Hypothalamus (tissue), 51 donors: Measurements from ENCODE around the gene GABRR2.

ENCODE experiments used
- DNase-seq, 51 donors: peaks; one replicate each; lab custom pipeline; 2025; lab: John Stamatoyannopoulos, UW

GABRR2 gene

DNA sequence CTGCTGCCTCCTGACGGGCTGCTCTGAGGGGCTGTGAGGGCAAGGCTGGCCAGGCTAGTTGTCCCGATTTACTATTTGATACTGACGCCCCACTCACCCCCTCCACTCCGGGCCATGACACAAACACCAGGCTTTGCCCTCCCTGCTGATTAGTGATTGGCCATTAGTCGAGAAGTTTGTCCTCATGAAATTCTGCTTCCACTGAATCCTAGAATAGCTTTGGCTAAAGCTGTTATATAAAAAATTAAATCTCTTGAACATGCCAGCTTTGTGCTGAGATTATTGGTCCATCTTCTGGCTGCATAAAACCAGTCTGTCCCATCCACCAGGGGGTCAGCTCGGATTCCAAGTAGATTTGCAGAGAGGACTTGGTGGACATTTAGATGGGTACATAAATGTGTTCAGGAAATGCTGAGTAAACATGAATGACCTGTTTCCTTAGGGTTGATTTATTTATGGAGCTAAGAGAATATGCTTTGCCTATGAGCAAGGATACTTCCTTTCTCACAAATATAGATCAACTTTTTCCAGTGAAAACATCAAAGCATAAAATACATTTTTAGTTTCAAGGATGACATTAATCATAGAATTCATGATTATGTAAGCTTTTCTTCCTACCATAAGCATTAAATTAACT, at the start of gene GABRR2:
TSS of gene GABRR2 (minus strand) at position 51 of the 637 bp plus-strand sequence. CDS start 134 bp downstream, outside the sequence.
- DNase-seq, result no peak

DNA sequence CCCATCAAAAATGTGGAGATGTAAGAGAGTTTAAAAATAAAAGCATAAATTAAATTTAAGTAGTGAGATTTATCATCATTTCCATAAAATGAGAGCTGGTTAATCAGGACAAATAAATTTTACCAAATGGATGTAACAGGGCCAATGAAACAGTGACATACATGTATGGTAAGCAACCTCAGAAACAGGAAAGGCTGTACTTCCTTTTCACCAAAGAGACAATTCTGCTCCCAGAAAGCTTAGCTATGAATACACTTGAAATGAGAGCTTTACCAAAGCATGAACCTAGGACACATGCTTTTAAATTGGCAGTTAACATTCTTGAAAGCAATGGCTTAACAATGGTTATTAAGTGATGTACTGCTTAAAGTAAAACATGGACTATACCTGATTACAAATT, 49.5 kb upstream of the GABRR2 start:
- no peak for DNase-seq

DNA sequence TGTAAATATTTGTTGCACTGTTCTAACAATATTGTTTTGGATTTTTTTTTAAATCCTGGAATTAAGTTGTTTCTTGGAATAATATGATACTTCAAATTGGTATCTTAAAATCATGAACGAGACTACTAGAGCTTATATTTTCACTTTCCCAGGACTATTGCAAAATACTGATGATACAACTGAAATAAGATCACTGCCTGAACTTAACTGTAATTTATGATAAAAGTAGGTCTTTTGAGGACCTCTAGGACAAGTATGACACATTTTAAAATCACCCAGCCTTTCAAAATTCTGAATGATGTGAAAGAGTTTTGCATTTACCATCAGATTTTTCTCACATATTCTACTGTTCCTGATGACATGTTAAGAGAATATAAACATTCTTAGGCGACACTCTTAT, 46.1 kb upstream of the GABRR2 start:
- no peak for DNase-seq

DNA sequence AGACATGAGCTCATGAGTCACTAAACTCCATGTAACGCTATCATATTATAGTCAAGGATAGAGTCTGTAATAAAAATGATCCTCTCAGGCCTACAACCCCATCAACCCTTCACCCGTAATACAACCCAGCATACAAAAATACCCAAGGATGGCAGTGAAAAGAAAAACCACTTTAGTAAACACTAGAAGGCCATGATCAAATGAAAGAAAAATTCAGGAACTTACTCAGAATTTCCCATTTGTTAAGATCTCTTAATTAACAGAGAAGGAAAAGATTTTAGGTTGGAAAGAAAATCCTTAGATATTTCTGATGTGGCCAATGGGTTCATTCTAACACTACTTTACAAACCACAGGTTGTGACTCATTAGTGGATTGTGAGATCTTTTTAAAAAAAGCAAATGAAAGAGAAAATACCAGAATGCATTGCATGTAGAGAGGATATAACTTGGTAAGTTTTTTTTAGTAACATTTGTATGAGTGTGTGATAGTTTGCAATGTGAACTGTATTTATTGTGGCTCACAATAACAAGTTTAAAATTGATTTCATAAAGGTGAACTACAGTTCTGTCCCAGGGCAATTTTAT, 45.4 kb upstream of the GABRR2 start:
- no peak for DNase-seq

DNA sequence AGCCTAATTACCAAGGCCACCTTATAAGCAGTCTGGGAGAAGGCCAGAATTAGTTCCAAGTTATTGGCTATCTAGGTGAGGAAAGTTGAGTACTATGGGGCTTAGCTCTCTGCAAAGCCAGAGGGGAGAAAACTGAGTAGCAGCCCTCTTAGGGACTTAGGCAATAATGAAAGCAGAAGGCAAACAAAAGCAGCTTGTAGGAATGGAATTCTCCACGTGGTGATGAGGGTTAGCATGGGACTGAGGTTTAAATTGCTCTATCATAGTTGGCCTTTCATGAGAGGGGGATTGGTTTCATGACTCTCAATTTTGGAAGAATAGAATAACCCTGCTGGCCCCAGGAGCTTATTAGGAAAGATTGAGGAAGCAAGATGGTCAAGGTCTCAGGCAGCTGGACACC, 44.5 kb upstream of the GABRR2 start:
- no peak for DNase-seq

DNA sequence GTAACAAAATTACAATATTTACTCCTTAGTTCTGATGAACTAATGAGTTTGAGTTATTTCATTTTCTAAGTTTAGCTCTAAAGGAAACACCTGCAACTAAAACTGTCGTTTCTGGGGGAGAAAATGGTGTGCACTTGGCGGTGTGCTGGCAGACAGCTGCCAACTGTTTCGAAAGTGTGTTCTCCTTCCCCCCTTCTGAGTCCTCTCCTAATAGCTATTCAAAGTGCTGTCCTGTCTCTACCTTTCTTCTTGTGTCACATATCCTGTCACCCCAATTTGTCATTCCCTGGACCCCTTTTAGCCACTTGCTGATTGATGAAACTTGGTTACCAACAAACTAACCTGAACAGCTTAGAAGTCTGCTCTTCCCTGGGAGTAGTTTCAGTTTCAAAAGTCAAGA, 42.3 kb upstream of the GABRR2 start:
- no peak for DNase-seq

DNA sequence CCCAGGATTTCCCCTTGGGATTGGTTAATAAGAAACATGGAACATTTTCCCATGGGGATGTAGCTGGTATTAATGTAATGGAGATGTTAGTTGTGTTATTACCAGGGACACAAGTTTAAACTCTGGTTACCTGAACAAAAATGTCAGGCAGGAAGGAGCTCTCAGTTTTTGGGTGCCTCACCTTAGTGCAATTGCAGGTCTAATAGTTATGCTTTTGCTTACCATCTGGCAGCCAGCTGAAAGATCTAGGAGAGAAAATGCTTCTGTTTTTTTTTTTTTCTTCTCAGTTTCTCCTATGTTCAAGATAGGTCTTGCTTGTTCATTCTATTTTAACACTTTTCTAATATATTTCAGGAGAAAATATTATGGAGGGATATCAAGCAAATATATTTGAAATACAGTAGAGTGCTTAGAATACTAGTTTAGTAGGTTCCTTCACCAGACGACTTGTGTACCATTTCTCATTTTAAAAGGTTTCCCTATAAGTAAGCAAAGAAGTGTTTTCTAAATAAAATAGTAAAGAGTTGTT, 41.6 kb upstream of the GABRR2 start:
- no peak for DNase-seq

DNA sequence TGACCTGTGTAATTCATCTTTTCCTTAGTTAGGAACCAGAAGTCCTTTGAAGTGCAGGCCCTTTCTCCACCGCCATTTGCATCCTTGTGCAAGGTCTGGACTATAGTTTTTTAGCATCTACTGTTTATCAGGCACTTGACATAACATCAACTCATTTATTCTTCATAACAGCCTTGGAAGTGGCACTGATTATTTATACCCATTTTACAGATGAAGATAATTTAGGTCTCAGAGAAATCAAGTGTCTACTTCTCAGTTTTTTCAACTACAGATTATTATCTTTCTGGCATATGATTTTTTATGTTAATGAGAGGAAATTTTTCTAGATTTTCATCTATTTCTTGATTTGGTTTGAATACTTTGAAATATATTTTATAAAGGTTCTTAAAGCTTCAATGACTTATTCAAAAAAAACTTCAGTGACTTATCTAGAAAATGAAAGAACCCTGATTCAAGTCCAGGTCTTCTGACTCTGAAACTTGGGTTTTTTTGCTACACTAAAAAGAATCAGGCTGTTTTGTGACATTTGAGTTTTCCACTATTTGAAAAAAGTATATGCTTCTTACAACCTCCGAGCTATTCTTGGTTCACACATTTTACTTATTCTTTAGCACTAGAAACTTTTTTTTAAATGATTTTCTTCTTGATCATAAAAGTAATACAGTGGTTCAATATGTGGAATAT, 40.6 kb upstream of the GABRR2 start:
- no peak for DNase-seq

DNA sequence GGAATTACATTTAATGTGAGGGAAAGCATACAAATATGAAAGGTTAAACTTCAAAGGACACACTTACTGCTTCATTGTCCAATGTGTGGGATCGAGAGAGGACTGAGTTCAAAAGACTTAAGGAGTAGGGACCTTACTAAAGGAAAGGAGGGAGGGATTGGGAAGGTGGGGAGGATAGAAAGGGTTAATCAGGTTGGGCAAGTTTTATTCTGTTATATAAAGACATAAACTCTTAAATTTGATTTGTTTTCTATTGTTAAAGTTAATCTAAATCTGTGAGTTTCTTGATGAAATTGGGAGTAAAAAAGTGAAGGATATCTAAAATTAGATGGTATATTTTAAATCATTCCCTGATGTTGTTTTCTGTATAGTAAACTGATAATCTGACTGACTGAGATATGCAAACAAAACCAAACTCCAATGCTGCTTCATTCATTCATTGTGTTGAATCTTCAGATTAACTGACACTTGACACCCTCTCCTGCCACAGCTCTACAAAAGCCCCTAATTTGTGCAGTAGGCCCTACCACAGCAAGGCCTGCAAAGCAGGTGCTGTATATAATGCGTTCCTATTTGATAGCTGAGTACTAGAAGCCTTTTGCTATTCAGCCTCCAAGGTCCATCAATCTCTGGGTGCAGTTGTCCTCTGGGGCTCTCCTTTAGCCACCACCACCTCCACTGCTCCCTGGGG, 38.7 kb upstream of the GABRR2 start:
- no peak for DNase-seq

DNA sequence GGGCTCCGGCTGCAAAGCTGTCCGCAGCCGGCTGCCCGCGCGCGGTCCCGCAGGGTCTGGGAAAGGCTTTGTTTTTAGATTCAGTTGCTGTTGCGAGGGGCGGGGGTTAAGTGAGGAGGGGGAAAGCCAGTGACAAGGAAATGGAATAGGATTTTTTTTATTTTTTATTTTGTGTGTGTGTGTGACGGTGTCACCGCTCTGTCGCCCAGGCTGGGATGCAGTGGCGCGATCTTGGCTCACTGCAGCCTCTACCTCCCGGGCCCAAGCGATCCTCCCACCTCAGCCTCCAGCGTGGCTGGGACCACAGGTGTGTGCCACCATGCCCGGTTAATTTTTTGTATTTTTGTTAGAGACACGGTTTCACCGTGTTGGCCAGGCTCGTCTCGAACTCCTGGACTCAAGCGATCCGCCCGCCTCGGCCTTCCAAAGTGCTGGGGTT, 38.0 kb upstream of the GABRR2 start:
- peak in 1 of 51 donors; percentile 52 for DNase-seq

DNA sequence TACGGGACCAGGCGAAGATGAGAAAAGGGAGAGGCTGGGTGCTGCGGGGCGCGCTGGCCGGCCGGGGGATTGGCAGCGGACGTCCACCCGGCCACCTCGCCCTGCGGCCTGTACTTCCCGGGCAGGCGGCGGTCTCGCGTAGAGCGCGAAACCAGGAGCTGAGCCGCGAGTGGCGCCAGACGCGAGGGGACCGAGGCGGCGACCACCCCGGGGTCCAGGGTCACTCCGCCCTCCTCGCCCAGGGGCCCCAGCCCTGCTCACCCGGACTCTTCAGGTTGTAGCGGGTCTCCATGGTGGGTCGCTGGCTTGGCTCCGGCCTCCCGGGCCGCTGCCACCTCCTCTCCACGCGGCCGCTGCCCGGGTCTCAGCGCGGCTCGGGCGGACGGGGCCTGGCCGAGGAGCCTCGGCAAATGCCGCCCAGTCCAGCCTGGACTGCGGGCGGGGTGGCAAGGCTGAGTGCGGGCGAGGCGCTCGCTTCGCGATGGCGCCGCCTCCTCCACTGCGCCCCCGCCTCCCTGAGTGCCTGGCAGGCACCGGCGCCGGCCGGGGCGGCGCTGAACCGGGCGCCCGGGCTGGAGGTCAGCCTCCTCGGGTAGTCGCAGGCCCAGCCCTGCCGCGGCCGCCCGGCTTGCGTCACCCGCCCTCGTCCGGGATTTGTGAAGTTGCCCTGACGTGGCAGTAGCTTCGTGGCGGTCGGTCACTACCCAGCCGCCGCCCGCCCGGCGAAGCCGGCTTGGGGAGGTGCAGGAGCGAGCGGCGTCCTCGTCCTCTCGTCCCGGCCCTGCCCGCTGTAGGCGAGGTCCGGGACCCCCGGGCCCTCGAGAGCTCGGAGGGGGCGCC, 37.4 kb upstream of the GABRR2 start, which contains the start of gene UBE2J1:
TSS of gene UBE2J1 (minus strand) at position 445 of the 840 bp plus-strand sequence. CDS start at position 292, 153 bp downstream.
- DNase-seq, result peak; percentile 36 to 91 (median 85)

DNA sequence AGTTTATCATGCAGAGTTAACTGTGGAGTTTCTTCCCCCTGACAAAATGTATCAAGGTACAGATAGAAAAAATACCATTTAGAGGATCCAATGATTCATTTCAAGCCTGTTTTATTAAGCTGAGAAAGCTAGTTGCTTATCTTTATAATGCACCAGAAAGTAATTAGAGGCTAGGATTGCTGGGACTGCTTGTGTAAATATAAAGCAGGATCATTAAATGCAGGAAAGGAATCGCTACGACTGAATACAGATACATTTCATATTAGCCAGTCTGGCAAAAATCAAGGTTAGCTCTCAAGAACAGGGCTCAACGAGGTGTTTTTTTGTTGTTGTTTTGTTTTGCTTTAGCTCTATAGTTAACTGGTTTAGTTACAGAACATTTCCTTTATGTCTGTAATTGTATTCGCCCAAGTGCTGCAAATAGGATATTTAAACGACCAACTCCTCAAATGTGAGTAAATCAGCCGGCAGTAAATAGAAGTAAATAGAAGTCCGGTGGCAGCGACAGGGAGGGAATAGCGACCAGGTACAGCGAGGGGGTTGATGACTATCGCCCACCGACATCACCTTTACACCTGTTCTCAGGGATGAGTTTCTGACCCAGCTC, 36.7 kb upstream of the GABRR2 start:
- DNase-seq, result peak in 2 of 51 donors; percentile 72 to 75

DNA sequence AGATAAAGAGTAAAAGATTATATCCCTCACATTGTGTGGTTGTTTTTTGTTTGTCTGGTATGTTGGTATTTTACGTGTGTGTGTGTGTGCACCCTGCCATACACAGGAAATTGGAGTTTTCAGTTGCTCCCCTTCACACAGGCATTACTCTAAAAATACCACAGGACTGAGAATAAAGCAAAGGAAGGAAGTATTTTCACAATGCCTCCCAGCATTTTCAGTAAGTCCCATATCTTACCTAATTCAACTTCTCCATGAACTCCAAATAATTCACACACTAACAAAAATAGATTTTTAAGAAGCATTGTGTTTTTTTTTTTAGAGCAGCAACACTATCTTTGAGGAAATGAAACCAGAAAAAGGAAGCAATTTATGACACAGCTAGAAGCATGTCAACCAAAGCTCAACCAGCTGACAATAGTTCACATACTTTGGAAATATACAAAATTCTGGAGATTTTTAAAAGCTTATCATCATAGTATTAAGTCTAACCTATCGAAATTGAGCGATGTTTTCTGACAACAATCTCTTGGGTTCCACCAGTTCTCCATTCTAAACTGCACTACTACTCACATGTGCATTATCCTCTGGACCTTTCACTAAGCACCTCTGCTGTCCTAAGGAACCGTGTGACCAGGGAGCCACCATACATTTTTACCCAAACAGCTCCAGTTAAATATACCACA, 35.3 kb upstream of the GABRR2 start:
- no peak for DNase-seq

DNA sequence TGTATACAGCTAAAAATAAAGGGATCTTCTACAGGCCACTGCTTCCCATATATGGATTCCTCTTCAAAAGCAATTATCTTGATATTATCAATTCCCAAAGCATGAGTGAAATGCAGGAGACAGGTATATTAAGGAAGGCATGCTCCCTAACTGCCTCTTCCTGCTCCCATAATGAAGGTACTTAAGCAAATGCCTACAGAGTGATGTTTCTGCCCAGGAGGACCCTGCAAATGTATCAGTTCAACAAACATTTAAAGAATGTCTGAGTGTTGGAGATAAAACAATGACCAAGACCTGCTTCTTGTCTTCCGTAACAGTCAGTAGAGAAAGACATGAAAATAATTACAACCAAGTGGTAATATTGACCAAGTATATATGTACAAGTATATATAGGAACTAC, 33.3 kb upstream of the GABRR2 start:
- DNase-seq, result no peak

DNA sequence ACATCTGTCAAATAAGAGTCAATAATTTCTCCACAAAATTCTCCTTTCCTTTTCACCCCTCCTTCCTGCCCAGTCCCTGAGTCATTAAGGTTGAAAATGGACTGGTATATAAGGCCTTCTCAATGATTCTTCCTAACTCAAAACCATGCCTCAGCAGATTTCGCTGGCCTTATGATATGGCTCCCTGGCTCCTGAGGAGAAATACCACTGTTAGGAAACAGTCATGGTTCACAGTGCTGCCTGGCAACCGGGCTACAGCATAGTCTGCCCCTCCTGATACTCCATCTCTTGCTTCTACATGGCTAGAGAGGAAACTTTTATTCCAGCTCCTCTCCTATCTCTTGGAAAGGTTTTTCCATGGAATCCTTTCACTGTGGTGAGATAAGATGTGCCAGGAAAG, 32.7 kb upstream of the GABRR2 start:
- no peak for DNase-seq

DNA sequence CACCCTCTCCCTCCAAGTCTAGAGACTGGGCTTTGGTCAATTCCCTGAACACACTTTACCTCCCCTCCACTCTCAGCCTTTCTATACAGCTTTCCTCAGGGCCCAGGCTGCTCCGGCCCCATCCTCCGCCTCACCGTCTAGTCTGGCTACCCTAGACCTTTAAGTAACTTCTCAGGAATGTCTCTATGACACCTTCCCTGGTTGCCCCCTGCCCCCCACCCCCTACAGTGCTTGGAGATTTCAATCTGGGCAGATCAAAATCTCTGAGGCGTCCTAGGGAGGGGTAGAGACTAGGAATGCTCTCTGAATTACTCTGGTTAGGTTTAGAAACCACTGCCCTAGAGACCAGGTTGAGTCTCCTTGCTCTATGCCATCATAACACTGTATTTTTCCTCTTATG, 31.3 kb upstream of the GABRR2 start:
- DNase-seq, result no peak

DNA sequence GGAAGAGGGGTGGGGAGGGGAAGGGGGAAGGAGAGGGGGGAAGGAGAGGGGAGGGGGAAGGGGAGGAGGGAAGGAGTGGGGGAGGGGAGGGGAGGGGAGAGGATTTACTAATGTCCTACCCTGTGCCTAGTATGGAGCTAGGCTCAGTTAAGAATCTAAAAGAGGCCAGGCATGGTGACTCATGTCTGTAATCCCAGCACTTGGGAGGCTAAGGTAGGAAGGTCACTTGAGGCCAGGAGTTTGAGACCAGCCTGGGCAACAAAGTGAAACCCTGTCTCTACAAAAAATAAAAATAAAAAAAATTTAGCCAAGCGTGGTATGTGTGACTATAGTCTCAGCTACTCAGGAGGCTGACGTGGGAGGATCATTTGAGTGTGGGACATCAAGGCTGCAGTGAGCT, 24.5 kb upstream of the GABRR2 start:
- no peak for DNase-seq

DNA sequence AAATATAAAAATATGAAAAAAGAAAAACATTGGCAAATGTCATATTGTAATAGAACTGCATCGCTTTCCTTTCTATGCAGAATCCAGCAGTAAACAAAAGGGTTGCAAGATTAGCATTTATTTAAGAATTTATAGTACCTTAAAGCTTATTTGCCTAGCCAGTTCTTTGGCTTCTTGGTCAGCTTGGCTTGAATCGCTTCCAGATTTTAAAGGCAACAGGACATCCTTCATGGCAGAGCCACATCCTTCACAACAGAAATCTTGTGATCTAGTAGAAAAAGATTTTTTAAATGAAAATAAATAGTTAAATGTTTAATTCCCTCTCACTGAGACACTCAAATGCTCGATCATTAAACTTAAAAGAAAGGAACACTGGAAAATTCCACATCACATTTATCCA, 20.1 kb upstream of the GABRR2 start:
- no peak for DNase-seq

DNA sequence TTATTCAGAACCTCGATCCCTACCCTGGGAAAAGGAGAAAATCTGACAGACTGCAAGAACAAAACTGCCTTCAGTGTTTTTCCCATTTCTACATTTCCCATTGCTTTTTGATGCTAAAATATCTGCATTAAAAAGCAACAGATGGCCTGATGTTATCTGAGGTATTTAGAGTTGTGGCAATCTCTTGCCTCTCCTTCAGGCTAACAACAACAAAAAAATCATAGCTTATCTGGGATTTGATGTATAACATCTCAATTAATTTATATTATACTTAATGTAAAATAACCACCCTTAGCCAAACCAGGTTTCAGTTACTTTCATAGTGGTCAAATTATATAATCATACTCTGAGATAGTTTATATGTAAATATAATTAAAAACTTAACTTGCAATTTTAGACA, 15.8 kb upstream of the GABRR2 start:
- DNase-seq, result no peak
